A549 (cell line): ENCODE data around the gene PRKAR1B.

Experiments
- CTCF ChIP-seq: fragments of >200 bp; sonication (Bioruptor Twin); formaldehyde crosslinking; IDR thresholded peaks from 3 replicates; pipeline ENCODE4 v1.5.1; 2016
- TF ChIP-seq, protein P1 (sequence below): fragments of 450-650 bp; IDR thresholded peaks from 2 replicates; pipeline ENCODE4 v1.6.1; 2014; ENCODE audit warnings: antibody characterized with exemption

- TF ChIP-seq, protein P1, sequence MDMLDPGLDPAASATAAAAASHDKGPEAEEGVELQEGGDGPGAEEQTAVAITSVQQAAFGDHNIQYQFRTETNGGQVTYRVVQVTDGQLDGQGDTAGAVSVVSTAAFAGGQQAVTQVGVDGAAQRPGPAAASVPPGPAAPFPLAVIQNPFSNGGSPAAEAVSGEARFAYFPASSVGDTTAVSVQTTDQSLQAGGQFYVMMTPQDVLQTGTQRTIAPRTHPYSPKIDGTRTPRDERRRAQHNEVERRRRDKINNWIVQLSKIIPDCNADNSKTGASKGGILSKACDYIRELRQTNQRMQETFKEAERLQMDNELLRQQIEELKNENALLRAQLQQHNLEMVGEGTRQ: no peak
- TF ChIP-seq CTCF: no peak
These were observed 185.4 kb downstream of the PRKAR1B start for GRCh38 chr7:541661-542060.
